ENCODE measurements around the gene SNX9.
"Not testable (repeated sequence)": the region's sequence is repeated elsewhere in the genome, so short reads cannot be mapped to it uniquely, and the experiment has no call there.

Gene SNX9

GRCh38 chr6:157799561-157799960, 23.5 kb upstream of the SNX9 start:
- DNase-seq; intact Hi-C loops (cut with DNase I): not testable (repeated sequence)

DNA sequence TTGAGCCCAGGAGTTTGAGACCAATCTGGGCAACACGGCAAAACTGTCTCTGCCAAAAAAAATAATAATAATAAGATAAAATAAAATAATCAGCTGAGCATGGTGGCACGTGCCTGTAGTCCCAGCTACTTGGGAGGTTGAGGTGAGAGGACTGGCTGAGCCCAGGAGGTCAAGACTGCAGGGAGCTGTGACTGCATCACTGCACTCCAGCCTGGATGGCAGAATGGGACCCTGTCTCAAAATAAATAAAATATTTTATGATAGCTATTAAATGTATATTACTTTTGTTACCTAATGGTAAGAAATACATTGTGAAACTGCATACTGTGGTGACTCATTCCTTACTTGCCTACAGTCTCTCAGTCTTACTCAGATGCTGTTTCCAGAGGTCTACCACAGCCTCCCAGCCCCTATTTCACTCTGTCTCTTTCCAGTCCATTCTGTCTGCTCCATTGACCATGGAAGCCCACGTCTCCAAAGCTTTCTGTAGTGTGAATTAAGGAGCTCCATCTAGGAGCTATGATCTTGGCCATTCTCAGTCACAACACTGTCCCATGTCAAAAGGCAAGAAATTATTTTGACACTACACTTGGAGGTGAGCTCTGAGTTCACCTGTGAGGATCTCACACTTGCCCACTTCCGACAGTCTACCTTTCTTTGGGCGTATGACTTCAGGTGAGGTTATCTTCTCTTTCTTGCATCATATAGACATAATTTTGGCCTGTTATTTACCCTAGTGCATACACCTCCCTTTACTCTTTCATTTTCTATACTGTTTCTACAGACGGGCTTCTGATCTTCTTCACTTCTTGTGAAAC, 22.4 kb upstream of the SNX9 start:
- intact Hi-C loops (cut with DNase I), result no loop called here
- no peak for DNase-seq

DNA sequence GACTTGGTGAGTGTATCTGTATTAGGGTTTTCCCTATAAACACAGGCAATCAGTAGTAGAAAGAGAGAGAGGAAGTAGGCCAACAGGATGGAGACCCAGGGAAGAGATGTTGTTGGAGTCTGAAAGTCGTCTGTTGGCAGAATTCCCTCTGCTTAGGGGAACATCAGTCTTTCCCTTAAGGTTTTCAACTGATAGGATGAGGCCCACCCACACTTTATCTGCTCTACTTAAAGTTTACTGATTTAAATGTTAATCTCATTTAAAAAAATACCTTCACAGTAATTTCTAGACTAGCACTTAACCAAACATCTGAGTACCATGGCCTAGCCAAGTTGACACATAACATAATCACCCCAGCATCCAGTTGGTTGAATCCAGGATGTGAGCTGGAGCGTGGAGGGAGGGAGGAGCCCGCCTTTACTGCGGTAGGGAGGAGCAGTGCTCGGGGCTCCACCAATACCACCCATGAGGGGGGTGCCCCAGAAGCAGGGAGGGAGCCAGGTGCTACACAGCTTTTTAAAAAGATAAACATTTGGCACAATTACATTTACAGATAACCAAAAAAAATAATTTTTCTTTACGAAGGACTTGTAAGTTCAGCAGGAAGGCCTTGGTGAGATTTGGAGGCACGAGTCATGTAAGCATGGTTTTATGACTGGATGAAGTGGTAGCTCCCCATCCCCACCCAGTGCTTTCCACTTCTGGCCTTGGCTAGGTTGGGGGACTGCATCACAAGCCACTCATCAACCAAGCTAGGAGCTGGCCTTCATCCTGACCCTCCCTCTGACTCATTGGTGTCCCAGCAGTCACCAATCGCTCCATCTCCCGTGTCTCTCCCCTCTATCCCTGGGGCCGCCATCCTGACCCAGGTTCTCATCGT, 18.4 kb upstream of the SNX9 start:
- intact Hi-C loops (cut with DNase I), result no loop called here
- DNase-seq, result no peak

DNA sequence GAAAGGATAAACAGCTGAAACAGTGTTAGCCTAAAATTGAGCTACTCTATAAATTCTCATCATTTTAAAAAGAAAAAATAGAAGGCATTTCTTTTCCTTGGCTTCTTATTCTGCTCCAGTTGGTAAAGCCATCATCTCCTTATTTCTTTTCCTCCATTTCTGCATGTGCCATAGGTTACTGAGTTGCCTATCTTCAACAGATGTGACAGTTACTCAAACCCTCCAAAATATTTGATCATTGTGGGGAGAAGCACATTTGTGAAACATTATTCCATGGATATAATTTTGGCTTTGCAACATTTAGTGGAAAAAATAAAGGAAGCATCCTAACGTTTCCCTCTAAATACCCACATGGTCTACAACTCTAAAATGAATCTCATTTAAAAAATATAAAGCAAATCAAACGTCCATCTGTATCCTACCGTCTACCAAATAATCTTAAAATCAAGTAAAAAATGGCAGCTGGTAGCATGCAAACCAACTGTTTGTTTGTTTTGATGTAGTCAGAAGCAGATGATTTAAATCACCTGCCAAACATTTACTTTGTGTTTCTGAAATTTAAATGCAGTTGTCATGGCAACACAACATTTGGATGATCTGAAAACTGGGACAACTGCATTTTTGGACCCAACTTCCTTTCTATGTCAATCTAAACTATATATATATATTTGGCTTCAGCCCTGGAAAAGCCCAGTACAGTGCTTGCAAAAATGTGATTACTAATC, 16.8 kb upstream of the SNX9 start:
- DNase-seq, result no peak

GRCh38 chr6:157806856-157807215, 16.2 kb upstream of the SNX9 start:
- intact Hi-C loops (cut with DNase I), result no loop called here
- DNase-seq, result no peak

More for the DNA sequence above, 16.8 kb upstream of the SNX9 start:
- intact Hi-C loops (cut with DNase I), result no loop called here

GRCh38 chr6:157808405-157808950, 14.6 kb upstream of the SNX9 start:
- intact Hi-C loops (cut with DNase I), result no loop called here
- DNase-seq, result no peak

DNA sequence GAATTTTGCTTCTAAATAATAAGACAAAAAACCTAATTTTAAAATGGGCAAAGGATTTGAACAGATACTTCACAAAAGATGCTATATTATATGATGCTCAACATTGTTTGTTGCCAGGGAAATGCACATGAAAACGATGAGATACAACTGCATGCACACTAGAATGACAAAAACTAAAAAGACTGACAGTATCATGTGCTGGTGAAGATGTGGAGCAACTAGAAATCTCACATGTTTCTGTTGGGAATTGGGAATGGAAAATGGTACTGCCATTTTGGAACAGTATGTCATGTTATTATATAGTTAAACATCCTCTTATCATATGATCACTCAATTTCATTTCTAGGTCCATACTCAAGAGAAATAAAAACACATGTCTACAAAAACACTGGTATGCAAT, 13.4 kb upstream of the SNX9 start:
- intact Hi-C loops (cut with DNase I), result no loop called here
- DNase-seq, result no peak

DNA sequence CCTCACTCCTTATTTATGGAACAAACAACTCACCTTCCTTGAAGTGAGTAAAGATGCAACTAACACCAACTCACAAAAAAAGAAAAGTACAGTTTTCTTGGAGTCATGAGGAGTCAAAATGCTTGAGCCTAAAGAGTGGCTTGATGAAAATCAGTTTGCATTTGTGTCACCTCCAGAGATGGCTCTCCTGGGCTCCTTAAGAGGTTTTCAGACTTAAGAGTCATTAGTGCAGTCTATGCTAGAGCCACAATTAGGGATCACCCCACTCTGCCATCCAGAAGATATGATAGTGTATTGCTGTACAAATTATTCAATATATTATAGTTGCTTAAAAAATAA, 11.9 kb upstream of the SNX9 start:
- no peak for DNase-seq
- intact Hi-C loops (cut with DNase I), result no loop called here

- no peak for DNase-seq
- intact Hi-C loops (cut with DNase I), result no loop called here
These were observed 11.4 kb upstream of the SNX9 start for GRCh38 chr6:157811476-157812173.

- DNase-seq, result no peak
- intact Hi-C loops (cut with DNase I), result no loop called here
These were observed 10.4 kb upstream of the SNX9 start for GRCh38 chr6:157812425-157813171.

- DNase-seq, result peak in 2 of 42 donors; percentile 14 to 18
These were observed 9.9 kb upstream of the SNX9 start for GRCh38 chr6:157813191-157813590.

DNA sequence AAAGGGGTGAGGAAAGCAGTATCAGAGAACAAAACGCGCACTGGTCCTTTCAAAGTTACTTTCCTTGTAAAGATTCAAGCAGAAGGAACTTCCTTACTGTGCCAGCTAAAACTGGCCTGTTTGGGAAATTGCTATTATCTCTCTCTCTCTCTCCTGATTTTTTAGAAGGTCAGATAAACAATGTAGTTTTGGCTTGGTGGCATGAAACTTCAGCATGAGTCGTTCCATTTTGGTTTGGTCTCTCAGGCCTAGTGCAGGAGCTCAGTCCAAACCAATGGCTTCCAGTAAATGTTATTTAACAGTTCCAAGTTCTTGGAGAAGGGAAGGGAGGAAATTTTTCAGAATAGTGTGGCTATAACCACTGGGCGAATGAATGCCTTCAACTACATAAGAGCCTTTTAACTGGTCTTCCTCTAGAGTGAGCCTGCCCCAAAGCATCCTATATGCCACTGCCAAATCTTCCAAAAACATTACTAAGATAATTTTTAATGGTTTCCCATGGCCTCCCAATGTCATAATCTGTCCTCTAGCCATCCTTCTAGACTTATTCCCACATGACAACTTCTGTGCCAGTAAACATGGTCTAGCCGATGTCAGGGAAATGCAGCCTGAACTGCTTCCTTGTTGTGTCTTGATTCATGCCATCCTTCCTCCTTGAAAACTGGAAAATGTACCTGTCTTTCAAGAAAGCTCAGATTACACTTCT, 9.1 kb upstream of the SNX9 start:
- DNase-seq, result no peak
- intact Hi-C loops (cut with DNase I), result no loop called here

More at GRCh38 chr6:157813191-157813590, 9.9 kb upstream of the SNX9 start:
- intact Hi-C loops (cut with DNase I), result no loop called here

GRCh38 chr6:157814883-157815282, 8.2 kb upstream of the SNX9 start:
- no peak for DNase-seq
- intact Hi-C loops (cut with DNase I), result no loop called here

GRCh38 chr6:157821342-157822033, 1.6 kb upstream of the SNX9 start:
- intact Hi-C loops (cut with DNase I), result loop anchor here (5.0 to 10.0 kb wide), 2 partner anchors 53 to 64 kb away; no protein-coding TSS in a partner anchor
- DNase-seq, result no peak

DNA sequence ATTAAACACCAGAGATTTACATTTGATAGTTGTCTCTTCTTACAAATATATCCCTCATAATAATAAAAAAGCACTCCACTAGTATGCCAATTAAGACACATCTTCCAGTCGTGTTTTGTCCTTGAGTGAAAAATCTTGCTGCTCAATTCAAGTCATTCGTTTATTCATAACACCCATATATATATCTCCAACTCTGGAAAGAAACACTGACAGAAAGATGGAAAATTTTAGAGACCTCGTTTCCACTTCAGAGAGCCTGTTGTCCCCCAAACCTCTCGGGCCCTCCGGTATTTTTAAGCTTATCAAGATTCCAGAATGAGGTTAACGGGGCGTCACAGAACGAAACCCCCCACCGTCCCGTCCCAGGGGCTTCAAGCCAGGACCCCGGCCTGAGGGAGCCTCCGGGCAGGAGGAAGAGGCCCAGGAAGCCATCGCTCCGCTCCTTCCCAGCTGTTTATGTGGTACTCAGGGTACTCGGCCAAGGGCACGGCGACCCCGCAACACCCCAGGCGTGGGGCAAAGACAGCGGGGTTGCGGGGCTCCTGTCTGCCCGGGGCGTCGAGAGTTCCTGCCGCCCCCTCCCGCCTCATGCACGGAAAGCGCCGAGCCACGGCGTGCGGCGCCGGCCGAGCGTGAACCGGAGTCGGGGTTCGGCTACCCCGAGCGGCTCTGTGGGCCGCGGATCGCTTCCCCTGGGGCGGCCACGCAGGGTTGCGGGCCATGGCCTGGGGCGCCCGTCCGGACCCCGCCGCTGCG, 623 bp upstream of the SNX9 start:
- intact Hi-C loops (cut with DNase I), result loop anchor here (5.0 to 10.0 kb wide), 2 partner anchors 52 to 65 kb away; no protein-coding TSS in a partner anchor
- peak in 36 of 42 donors; percentile 19 to 74 (median 41) for DNase-seq

Measured in head of caudate nucleus (tissue), 42 donors.